ENCODE results near the gene C1QL1. TPM values are rescaled to one million over a fixed set of nuclear protein-coding genes. Genes with fewer than 3 reads are reported as not detected.

Gene C1QL1
- total RNA-seq, 1 experiment from 2014 or later = 3.5 TPM

GRCh38 chr17:44933824-44934744 is 34.0 kb downstream of the C1QL1 start:
- no TSS peak for BruUV-seq (replicated peaks)
- H3K4me1 ChIP-seq (ENCODE audit: control insufficient read depth in 1 of 2, insufficient read depth in 2 of 2, low read length in 2 of 2) = no peaks in the 10 kb centered on the region
- TF ChIP-seq ELF1 (IDR thresholded peaks at IDR 0.05; ENCODE audit: borderline replicate concordance, low read depth) (no peak), CEBPB (IDR thresholded peaks at IDR 0.05; ENCODE audit: low read depth) (no peak), RAD21 (IDR thresholded peaks at IDR 0.05; ENCODE audit: low read depth) (no peak), SIN3A (IDR thresholded peaks at IDR 0.05; ENCODE audit: low read depth) (no peak), FOSL1 (IDR thresholded peaks at IDR 0.05; ENCODE audit: low read depth) (no peak), TCF7L2 (IDR thresholded peaks at IDR 0.05; ENCODE audit: borderline replicate concordance, extremely low read depth, insufficient read depth, insufficient read length) (no peak), EZH2 (IDR thresholded peaks at IDR 0.05) (no peak), CBX3 (IDR thresholded peaks at IDR 0.05; ENCODE audit: low read depth) (no peak), SP1 (IDR thresholded peaks at IDR 0.05; ENCODE audit: low read depth) (no peak), ZFX (IDR thresholded peaks at IDR 0.05) (no peak), JUND (IDR thresholded peaks at IDR 0.05) (no peak), SRF (IDR thresholded peaks at IDR 0.05; ENCODE audit: low read depth) (no peak), EZH2phosphoT487 (IDR thresholded peaks at IDR 0.05; ENCODE audit: borderline replicate concordance) (no peak), ZNF274 (IDR thresholded peaks at IDR 0.05; ENCODE audit: low read depth, low read length) (no peak)
- TF ChIP-seq, protein P1, sequence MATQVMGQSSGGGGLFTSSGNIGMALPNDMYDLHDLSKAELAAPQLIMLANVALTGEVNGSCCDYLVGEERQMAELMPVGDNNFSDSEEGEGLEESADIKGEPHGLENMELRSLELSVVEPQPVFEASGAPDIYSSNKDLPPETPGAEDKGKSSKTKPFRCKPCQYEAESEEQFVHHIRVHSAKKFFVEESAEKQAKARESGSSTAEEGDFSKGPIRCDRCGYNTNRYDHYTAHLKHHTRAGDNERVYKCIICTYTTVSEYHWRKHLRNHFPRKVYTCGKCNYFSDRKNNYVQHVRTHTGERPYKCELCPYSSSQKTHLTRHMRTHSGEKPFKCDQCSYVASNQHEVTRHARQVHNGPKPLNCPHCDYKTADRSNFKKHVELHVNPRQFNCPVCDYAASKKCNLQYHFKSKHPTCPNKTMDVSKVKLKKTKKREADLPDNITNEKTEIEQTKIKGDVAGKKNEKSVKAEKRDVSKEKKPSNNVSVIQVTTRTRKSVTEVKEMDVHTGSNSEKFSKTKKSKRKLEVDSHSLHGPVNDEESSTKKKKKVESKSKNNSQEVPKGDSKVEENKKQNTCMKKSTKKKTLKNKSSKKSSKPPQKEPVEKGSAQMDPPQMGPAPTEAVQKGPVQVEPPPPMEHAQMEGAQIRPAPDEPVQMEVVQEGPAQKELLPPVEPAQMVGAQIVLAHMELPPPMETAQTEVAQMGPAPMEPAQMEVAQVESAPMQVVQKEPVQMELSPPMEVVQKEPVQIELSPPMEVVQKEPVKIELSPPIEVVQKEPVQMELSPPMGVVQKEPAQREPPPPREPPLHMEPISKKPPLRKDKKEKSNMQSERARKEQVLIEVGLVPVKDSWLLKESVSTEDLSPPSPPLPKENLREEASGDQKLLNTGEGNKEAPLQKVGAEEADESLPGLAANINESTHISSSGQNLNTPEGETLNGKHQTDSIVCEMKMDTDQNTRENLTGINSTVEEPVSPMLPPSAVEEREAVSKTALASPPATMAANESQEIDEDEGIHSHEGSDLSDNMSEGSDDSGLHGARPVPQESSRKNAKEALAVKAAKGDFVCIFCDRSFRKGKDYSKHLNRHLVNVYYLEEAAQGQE (IDR thresholded peaks at IDR 0.05; ENCODE audit: low read depth) = no peak
- TF ChIP-seq, protein P2, sequence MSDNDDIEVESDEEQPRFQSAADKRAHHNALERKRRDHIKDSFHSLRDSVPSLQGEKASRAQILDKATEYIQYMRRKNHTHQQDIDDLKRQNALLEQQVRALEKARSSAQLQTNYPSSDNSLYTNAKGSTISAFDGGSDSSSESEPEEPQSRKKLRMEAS (IDR thresholded peaks at IDR 0.05) = no peak
- TF ChIP-seq, protein P3, sequence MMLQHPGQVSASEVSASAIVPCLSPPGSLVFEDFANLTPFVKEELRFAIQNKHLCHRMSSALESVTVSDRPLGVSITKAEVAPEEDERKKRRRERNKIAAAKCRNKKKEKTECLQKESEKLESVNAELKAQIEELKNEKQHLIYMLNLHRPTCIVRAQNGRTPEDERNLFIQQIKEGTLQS (IDR thresholded peaks at IDR 0.05) = no peak
- H3K79me2 ChIP-seq (ENCODE audit: insufficient read depth, low read length) = peaks cover 41% of the 10 kb centered on the region
- no peak overlapping the region for H3K9ac ChIP-seq (ENCODE audit: low read length)
- H3K9me3 ChIP-seq (ENCODE audit: control insufficient read depth in 1 of 2, insufficient read depth in 1 of 2, low read depth in 1 of 2, low read length in 2 of 2) = 0 out of 4 replicates have a peak, but pooled peaks cover 0 to 4% of the 10 kb centered on the region in 2 experiments
- no peak overlapping the region; the same call in 1 of the 2 replicates for H3K27ac ChIP-seq (ENCODE audit: low read depth, low read length)
- DNase-seq (ENCODE audit: low read depth, low spot score) (no peak), ATAC-seq (no peak)
- H2AFZ ChIP-seq (ENCODE audit: low read depth, low read length, poor library complexity, severe bottlenecking) = no peak overlapping the region
- H3K27me3 ChIP-seq (ENCODE audit: insufficient read depth, low read length) = no peaks in the 10 kb centered on the region
- intact Hi-C loops (cut with micrococcal nuclease) = no loop called here
- ChIA-PET CTCF (no interaction called here), POLR2A (no interaction called here), RAD21 (ENCODE audit: low non-redundant PET in 1 of 2, low total read pairs in 2 of 2, uncharacterized antibody in 2 of 2, unreplicated experiment in 2 of 2) (no interaction called here)
- no peaks in the 10 kb centered on the region for H3K9me2 ChIP-seq (ENCODE audit: insufficient read depth)
- peaks cover 42 to 77% of the 10 kb centered on the region in 2 experiments for H3K36me3 ChIP-seq (ENCODE audit: control insufficient read depth in 1 of 2, insufficient read depth in 2 of 2, low read length in 2 of 2)
- H4K20me1 ChIP-seq (ENCODE audit: insufficient read depth) = 0 out of 2 replicates have a peak, but pooled peaks cover 5% of the 10 kb centered on the region
- H3K4me2 ChIP-seq (ENCODE audit: low read length) = no peak overlapping the region
- H3K4me3 ChIP-seq (replicated peaks in 1 of 2; ENCODE audit: low read depth in 1 of 2, low read length in 2 of 2) = no peak overlapping the region
